ENCODE data around the gene TEX30. TPM values are rescaled to one million over a fixed set of nuclear protein-coding genes. Genes with fewer than 3 reads are reported as not detected.

The TEX30 gene
- total and polyA plus RNA-seq, 2 of the 4 experiments (the other 2 are of a cell fraction), result 8.1 to 10.4 TPM

DNA sequence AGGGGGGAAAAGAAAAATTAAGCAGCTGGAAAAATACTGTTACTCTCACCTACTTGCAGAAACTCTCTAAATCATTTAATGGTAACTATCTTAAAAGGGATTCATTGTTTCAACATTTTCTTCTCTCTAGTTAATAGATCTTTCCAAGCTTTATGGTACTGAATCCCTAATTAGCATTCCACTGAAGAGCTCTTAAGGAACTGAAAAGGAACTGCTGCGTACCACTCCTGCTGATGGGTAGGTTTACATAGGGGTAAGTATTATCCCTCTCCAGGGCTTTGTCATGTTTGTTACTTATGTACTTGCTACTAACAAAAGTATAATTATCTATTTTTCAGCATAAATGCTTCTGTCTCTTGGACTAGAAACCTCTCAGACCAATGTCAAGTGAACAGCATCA lies 12.5 kb downstream of the TEX30 start:
- Histone ChIP-seq H4K8ac (ENCODE audit: low read depth in 2 of 2, low read length in 2 of 2) (no peak overlapping the region), H3K27ac (ENCODE audit: insufficient read depth, low read length) (no peak overlapping the region), H3K9me1 (ENCODE audit: insufficient read depth, low read length) (no peaks in the 10 kb centered on the region), H3K4me1 (ENCODE audit: control insufficient read depth, insufficient read depth, low read length) (no peaks in the 10 kb centered on the region), H2BK120ac (ENCODE audit: low read depth, low read length) (no peak overlapping the region), H2BK5ac (ENCODE audit: low read depth, low read length, poor library complexity, severe bottlenecking) (no peak overlapping the region), H3K4me3 (ENCODE audit: insufficient read depth, low read depth, low read length) (no peak overlapping the region), H2BK20ac (ENCODE audit: low read depth, low read length) (no peak overlapping the region), H3K14ac (replicated peaks; ENCODE audit: low read depth, low read length) (no peak overlapping the region), H3K18ac (ENCODE audit: low read depth, low read length) (no peak overlapping the region), H3K79me1 (ENCODE audit: low read depth in 1 of 2, low read length in 2 of 2) (no peaks in the 10 kb centered on the region), H3K9me3 (ENCODE audit: control insufficient read depth, insufficient read depth, low read length) (no peaks in the 10 kb centered on the region), H4K5ac (ENCODE audit: low read depth, low read length) (no peak overlapping the region), H2AK9ac (replicated peaks; ENCODE audit: low read depth, low read length, poor library complexity) (no peak overlapping the region), H3K56ac (ENCODE audit: extremely low read depth, insufficient read depth, low read length) (no peak overlapping the region), H4K20me1 (ENCODE audit: insufficient read depth, low read length) (no peaks in the 10 kb centered on the region), H2AFZ (replicated peaks; ENCODE audit: low read length, poor library complexity) (no peak overlapping the region), H2AK5ac (ENCODE audit: low read depth, low read length) (no peak overlapping the region), H3K27me3 (ENCODE audit: control insufficient read depth, insufficient read depth, low read length) (no peaks in the 10 kb centered on the region), H3K36me3 (ENCODE audit: control insufficient read depth, insufficient read depth, low read length) (0 out of 2 replicates have a peak, but pooled peaks cover 2% of the 10 kb centered on the region), H3K23ac (ENCODE audit: low read depth, low read length) (no peak overlapping the region), H2BK15ac (ENCODE audit: low read depth, low read length) (no peak overlapping the region), H3K9ac (ENCODE audit: low read depth, low read length) (no peak overlapping the region), H3K4ac (ENCODE audit: low read depth, low read length) (no peak overlapping the region), H4K91ac (ENCODE audit: insufficient read depth, low read depth, low read length) (no peak overlapping the region), H3K4me2 (ENCODE audit: low read depth, low read length) (no peak overlapping the region)
- no TSS peak for BruUV-seq (replicated peaks)
- POLR2A ChIA-PET (ENCODE audit: unreplicated experiment), result no interaction called here
- dilution Hi-C loops (cut with HindIII; ENCODE audit: low sequenced_read_pairs, unreplicated experiment), result no loop called here
- intact Hi-C loops (cut with micrococcal nuclease), result no loop called here
- ATAC-seq (ENCODE audit: low read depth) (no peak), DNase-seq (no peak)
- no CpG with 5 or more reads among the region's 1 CpG for WGBS, 2 experiments (ENCODE audit: extremely low coverage in 2 of 2, insufficient read length in 1 of 2)
- CTCF ChIA-PET, result no interaction called here
- TF ChIP-seq CHD1 (IDR thresholded peaks at IDR 0.05; ENCODE audit: low read depth, low read length), result no peak
- TF ChIP-seq, protein P1, sequence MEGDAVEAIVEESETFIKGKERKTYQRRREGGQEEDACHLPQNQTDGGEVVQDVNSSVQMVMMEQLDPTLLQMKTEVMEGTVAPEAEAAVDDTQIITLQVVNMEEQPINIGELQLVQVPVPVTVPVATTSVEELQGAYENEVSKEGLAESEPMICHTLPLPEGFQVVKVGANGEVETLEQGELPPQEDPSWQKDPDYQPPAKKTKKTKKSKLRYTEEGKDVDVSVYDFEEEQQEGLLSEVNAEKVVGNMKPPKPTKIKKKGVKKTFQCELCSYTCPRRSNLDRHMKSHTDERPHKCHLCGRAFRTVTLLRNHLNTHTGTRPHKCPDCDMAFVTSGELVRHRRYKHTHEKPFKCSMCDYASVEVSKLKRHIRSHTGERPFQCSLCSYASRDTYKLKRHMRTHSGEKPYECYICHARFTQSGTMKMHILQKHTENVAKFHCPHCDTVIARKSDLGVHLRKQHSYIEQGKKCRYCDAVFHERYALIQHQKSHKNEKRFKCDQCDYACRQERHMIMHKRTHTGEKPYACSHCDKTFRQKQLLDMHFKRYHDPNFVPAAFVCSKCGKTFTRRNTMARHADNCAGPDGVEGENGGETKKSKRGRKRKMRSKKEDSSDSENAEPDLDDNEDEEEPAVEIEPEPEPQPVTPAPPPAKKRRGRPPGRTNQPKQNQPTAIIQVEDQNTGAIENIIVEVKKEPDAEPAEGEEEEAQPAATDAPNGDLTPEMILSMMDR (conservative IDR thresholded peaks at IDR 0.05; ENCODE audit: low read depth, low read length), result no peak
- no peak for TF ChIP-seq NFE2L2 (IDR thresholded peaks at IDR 0.05; ENCODE audit: low read depth, low read length)
- no peak for TF ChIP-seq FOS (IDR thresholded peaks at IDR 0.05; ENCODE audit: low read depth, low read length)
- no peak for TF ChIP-seq MAFK (IDR thresholded peaks at IDR 0.05; ENCODE audit: low read depth, low read length)
- TF ChIP-seq MXI1 (IDR thresholded peaks at IDR 0.05; ENCODE audit: borderline replicate concordance, low read depth, low read length), result no peak
- TF ChIP-seq RFX5 (IDR thresholded peaks at IDR 0.05; ENCODE audit: low read depth, low read length), result no peak
- TF ChIP-seq SMC3 (IDR thresholded peaks at IDR 0.05; ENCODE audit: low read depth, low read length), result no peak
- TF ChIP-seq POLR2A (IDR thresholded peaks at IDR 0.05; ENCODE audit: low read depth, low read length), result no peak
- TF ChIP-seq CEBPB (IDR thresholded peaks at IDR 0.05; ENCODE audit: low read depth, low read length), result no peak
- TF ChIP-seq, protein P2, sequence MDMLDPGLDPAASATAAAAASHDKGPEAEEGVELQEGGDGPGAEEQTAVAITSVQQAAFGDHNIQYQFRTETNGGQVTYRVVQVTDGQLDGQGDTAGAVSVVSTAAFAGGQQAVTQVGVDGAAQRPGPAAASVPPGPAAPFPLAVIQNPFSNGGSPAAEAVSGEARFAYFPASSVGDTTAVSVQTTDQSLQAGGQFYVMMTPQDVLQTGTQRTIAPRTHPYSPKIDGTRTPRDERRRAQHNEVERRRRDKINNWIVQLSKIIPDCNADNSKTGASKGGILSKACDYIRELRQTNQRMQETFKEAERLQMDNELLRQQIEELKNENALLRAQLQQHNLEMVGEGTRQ (IDR thresholded peaks at IDR 0.05; ENCODE audit: low read depth, low read length), result no peak
- TF ChIP-seq RCOR1 (IDR thresholded peaks at IDR 0.05; ENCODE audit: insufficient replicate concordance, low read length), result no peak
- no peak for TF ChIP-seq MAZ (IDR thresholded peaks at IDR 0.05; ENCODE audit: borderline replicate concordance, low read depth, low read length)
- no peak for TF ChIP-seq RAD21 (IDR thresholded peaks at IDR 0.05; ENCODE audit: low read length)
- TF ChIP-seq, protein P3, sequence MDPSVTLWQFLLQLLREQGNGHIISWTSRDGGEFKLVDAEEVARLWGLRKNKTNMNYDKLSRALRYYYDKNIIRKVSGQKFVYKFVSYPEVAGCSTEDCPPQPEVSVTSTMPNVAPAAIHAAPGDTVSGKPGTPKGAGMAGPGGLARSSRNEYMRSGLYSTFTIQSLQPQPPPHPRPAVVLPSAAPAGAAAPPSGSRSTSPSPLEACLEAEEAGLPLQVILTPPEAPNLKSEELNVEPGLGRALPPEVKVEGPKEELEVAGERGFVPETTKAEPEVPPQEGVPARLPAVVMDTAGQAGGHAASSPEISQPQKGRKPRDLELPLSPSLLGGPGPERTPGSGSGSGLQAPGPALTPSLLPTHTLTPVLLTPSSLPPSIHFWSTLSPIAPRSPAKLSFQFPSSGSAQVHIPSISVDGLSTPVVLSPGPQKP (IDR thresholded peaks at IDR 0.05; ENCODE audit: borderline replicate concordance, low read depth, low read length), result no peak
- no peak for TF ChIP-seq BHLHE40 (IDR thresholded peaks at IDR 0.05; ENCODE audit: low read depth, low read length)
- in situ Hi-C loops (cut with MboI; ENCODE audit: low sequenced_read_pairs), result no loop called here
